Liver (tissue), 10 donors: ENCODE data around the gene LARP7. TPM values are rescaled to one million over a fixed set of nuclear protein-coding genes. Genes with fewer than 3 reads are reported as not detected.
"Not testable (repeated sequence)": the region's sequence is repeated elsewhere in the genome, so short reads cannot be mapped to it uniquely, and the experiment has no call there.

Experiments
- DNase-seq: peaks from one replicate; pipeline ENCODE4 v3.0.0-alpha.2; 2017; ENCODE audit warnings: low spot score
- H3K27ac ChIP-seq, 2 donors: one replicate each; pipeline ENCODE4 v1.7.0; 2013; ENCODE audit warnings: inconsistent platforms in 2 of 2, low read length in 2 of 2, control low read depth in 1 of 2, low read depth in 1 of 2, mild to moderate bottlenecking in 1 of 2
- H3K27me3 ChIP-seq, 4 donors: one replicate each; pipeline versions ENCODE4 v1.6.1 to v1.7.0; 2013; ENCODE audit warnings: low read length in 3 of 4, inconsistent platforms in 1 of 4, mild to moderate bottlenecking in 1 of 4, moderate library complexity in 1 of 4; ENCODE audit not compliant: control insufficient read depth in 4 of 4, insufficient read depth in 4 of 4
- H3K36me3 ChIP-seq, 4 donors: one replicate each; pipeline versions ENCODE4 v1.6.1 to v1.7.0; 2013; ENCODE audit warnings: low read length in 3 of 4, mild to moderate bottlenecking in 3 of 4, low read depth in 1 of 4, moderate library complexity in 1 of 4; ENCODE audit not compliant: control insufficient read depth in 4 of 4, insufficient read depth in 3 of 4
- H3K4me1 ChIP-seq, 4 donors: one replicate each; pipeline versions ENCODE4 v1.6.1 to v1.7.0; 2013; ENCODE audit warnings: low read length in 3 of 4, mild to moderate bottlenecking in 3 of 4, moderate library complexity in 1 of 4; ENCODE audit not compliant: control insufficient read depth in 4 of 4, insufficient read depth in 4 of 4
- H3K4me3 ChIP-seq, 3 donors: one replicate each; pipeline versions ENCODE4 v1.6.1 to v1.7.0; 2013; ENCODE audit warnings: low read length in 3 of 3, control low read depth in 1 of 3, low read depth in 1 of 3, mild to moderate bottlenecking in 1 of 3
- H3K9ac ChIP-seq, 2 donors: one replicate each; pipeline ENCODE4 v1.7.0; 2013; ENCODE audit warnings: low read length in 2 of 2, mild to moderate bottlenecking in 2 of 2, moderate library complexity in 2 of 2, control low read depth in 1 of 2, low read depth in 1 of 2
- H3K9me3 ChIP-seq, 4 donors: one replicate each; pipeline versions ENCODE4 v1.6.1 to v1.7.0; 2013; ENCODE audit warnings: low read length in 3 of 4; ENCODE audit not compliant: control insufficient read depth in 4 of 4
- ATF3 ChIP-seq: IDR thresholded peaks from 2 replicates; pipeline ENCODE4 v1.6.1; 2016; ENCODE audit warnings: antibody characterized with exemption
- EGR1 ChIP-seq, 2 donors: IDR thresholded peaks; 2 replicates each; pipeline ENCODE4 v1.6.1; 2016 to 2018; ENCODE audit warnings: antibody characterized with exemption in 2 of 2, low read depth in 2 of 2
- GABPA ChIP-seq, 2 donors: IDR thresholded peaks in 1 of 2; conservative IDR thresholded peaks in 1 of 2; 2 replicates each; pipeline ENCODE4 v1.6.1; 2016; ENCODE audit warnings: antibody characterized with exemption in 2 of 2, mild to moderate bottlenecking in 1 of 2, moderate library complexity in 1 of 2
- TAF1 ChIP-seq: conservative IDR thresholded peaks from 2 replicates; pipeline ENCODE4 v1.6.1; 2016; ENCODE audit warnings: antibody characterized with exemption, mild to moderate bottlenecking
- YY1 ChIP-seq: IDR thresholded peaks from 2 replicates; pipeline ENCODE4 v1.6.1; 2016; ENCODE audit warnings: antibody characterized with exemption, mild to moderate bottlenecking
- ZBTB33 ChIP-seq: IDR thresholded peaks from 2 replicates; pipeline ENCODE4 v1.6.1; 2016; ENCODE audit warnings: antibody characterized with exemption
- WGBS: extraction: QIAGEN DNeasy Blood & Tissue Kit; methylation state at CpG from one replicate; pipeline ENCODE4 v1.1.7; 2013; 5-methylcytosine and 5-hydroxymethylcytosine counted together
- polyA plus RNA-seq, 2 donors: library from polyadenylated mRNA; stranded (reverse) in 1 of 2; unstranded in 1 of 2; fragments of 200-250 nt in 1 of 2; fragments of >200 nt in 1 of 2; fragmentation: Nextera tagmentation in 1 of 2; extraction: Ambion mirVana in 1 of 2; gene quantifications; one replicate each; pipeline versions ENCODE4 v1.2.1 to v1.2.3, GENCODE V29; 2013 to 2015
- small RNA-seq: library from RNA; depleted of rRNA; stranded (forward); fragments of <200 nt; gene quantifications from one replicate; pipeline ENCODE3, GENCODE V24; 2014
- total RNA-seq, 2 donors: library from RNA; depleted of rRNA; stranded (reverse); fragments of >200 nt; gene quantifications; one replicate each; pipeline ENCODE4 v1.2.3, GENCODE V29; 2014
- donor health status: healthy.
- donor health status: healthy.
- donor health status: healthy.
- donor health status: healthy.
- donor health status: healthy.

Gene LARP7
- total and polyA plus RNA-seq, 4 donors = 12.2 to 43.2 (median 18.3) TPM

- TF ChIP-seq ATF3 (no peak), YY1 (no peak), ZBTB33 (no peak), TAF1 (no peak)
- Histone ChIP-seq H3K4me3 (peak overlapping the region in 2 of 3 donors; percentile 10 to 27), H3K27me3 (peaks cover 0 to 4% (median 3%) of the 10 kb centered on the region in 4 donors), H3K4me1 (peaks cover 0 to 9% (median 3%) of the 10 kb centered on the region in 4 donors), H3K27ac (no peak overlapping the region), H3K9me3 (no peaks in the 10 kb centered on the region), H3K9ac (no peak overlapping the region), H3K36me3 (no peaks in the 10 kb centered on the region)
- DNase-seq = no peak
- 5% methylated on average over 43 of the region's 43 CpGs for WGBS
Observed at GRCh38 chr4:112704991-112705845, 68.3 kb downstream of the LARP7 start.

GRCh38 chr4:112705891-112706839, 69.2 kb downstream of the LARP7 start:
- H3K9ac ChIP-seq, H3K27me3 ChIP-seq, H3K9me3 ChIP-seq, H3K4me1 ChIP-seq, H3K27ac ChIP-seq, H3K36me3 ChIP-seq, DNase-seq: not testable (repeated sequence)
- WGBS = 1% methylated on average over 34 of the region's 74 CpGs
- H3K4me3 ChIP-seq = peak overlapping the region in 2 of 3 donors; percentile 3 to 36

GRCh38 chr4:112706840-112707207, 69.9 kb downstream of the LARP7 start:
- Histone ChIP-seq H3K4me1 (peaks cover 0 to 9% (median 3%) of the 10 kb centered on the region in 4 donors), H3K27me3 (peaks cover 0 to 5% (median 4%) of the 10 kb centered on the region in 4 donors), H3K36me3 (no peaks in the 10 kb centered on the region), H3K4me3 (peak overlapping the region in 1 of 3 donors; percentile 36), H3K9ac (no peak overlapping the region), H3K9me3 (no peaks in the 10 kb centered on the region), H3K27ac (no peak overlapping the region)
- TF ChIP-seq EGR1 (IDR thresholded peaks at IDR 0.05; ENCODE audit: low read depth in 2 of 2) = no peak
- TF ChIP-seq GABPA (IDR thresholded peaks at IDR 0.05 in 1 of 2, conservative IDR thresholded peaks at IDR 0.05 in 1 of 2) = no peak
- no peak for DNase-seq
- WGBS = 13% methylated on average over 4 of the region's 4 CpGs

Small RNAs within 50 kb of the gene (small RNA-seq; reads per million reads assigned to genes)
- gene MIR302A = not detected
- not detected for gene MIR302C
- not detected for gene MIR302D
- not detected for gene MIR367
- not detected for gene WRBP1

Other genes with a start within 250 kb of the LARP7 start
- not detected for gene NEUROG2, start 121.0 kb upstream of the LARP7 start, total RNA-seq
- gene NEUROG2, start 121.0 kb upstream of the LARP7 start, polyA plus RNA-seq = not detected
- 10 to 100 TPM in 1 of 2 donors, 1 to 10 TPM in 1; 2.9 to 12.7 TPM for gene ZGRF1, start 234 bp upstream of the LARP7 start, total RNA-seq
- gene ZGRF1, start 234 bp upstream of the LARP7 start, polyA plus RNA-seq = 1 to 10 TPM in 1 of 2 donors, under 1 TPM in 1; 0.38 to 1.2 TPM